HG03575 (cell line): ENCODE data around the gene C1QB.

Source experiments
- ATAC-seq: cut with Tn5 transposase; IDR thresholded peaks from one replicate; pipeline ENCODE4 v1.9.1; 2021; ENCODE audit not compliant: unreplicated experiment, insufficient number of reproducible peaks, low FRiP score; ENCODE audit errors: extremely low read depth

C1QB gene, protein sequence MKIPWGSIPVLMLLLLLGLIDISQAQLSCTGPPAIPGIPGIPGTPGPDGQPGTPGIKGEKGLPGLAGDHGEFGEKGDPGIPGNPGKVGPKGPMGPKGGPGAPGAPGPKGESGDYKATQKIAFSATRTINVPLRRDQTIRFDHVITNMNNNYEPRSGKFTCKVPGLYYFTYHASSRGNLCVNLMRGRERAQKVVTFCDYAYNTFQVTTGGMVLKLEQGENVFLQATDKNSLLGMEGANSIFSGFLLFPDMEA

DNA sequence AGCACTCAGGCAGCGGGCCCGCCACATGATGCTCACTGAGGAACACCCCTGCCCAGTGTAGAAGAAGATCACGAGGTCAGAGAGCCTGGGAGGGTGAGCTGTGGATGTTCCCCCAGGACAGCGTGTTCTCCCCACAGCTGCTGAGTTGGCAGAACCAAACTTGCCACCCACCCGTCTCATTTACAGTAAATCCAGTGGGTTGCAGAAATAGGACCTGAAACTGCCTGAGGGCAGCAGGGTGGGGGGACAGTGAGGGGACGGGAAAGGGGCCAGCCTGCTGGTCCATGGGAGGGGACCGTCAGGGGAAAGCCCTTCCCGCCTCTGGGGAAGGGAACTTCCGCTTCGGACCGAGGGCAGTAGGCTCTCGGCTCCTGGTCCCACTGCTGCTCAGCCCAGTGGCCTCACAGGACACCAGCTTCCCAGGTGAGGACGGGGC lies at the start of gene C1QB:
TSS of gene C1QB (plus strand) at position 356 of the 436 bp plus-strand sequence. CDS start 6,227 bp downstream, outside the sequence.
- no peak for ATAC-seq

GRCh38 chr1:22606161-22606560 lies 46.9 kb upstream of the C1QB start:
- ATAC-seq, result no peak

- no peak for ATAC-seq
Measured at GRCh38 chr1:22607154-22607553, 45.9 kb upstream of the C1QB start.

DNA sequence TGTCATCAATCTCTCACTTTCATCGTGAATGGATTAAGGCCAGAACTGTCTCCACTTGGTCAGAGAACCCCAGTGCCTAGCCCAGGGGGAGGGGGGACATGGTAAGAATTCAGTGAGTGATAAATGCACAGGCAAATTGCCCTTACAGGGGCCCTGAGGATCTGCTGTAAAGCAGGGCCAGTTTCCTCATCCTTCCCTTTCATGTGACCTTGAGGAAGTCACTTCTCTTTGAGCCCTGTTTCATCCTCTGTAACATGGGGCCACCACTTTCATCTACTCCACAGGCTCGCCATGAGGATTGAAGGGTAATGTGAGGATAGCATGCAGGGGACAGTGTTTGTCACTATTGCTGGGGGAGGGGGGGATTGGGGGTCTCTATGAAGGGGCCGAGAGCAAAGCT lies 44.7 kb upstream of the C1QB start:
- no peak for ATAC-seq

- ATAC-seq, result no peak
Measured at GRCh38 chr1:22609291-22609690, 43.7 kb upstream of the C1QB start.

DNA sequence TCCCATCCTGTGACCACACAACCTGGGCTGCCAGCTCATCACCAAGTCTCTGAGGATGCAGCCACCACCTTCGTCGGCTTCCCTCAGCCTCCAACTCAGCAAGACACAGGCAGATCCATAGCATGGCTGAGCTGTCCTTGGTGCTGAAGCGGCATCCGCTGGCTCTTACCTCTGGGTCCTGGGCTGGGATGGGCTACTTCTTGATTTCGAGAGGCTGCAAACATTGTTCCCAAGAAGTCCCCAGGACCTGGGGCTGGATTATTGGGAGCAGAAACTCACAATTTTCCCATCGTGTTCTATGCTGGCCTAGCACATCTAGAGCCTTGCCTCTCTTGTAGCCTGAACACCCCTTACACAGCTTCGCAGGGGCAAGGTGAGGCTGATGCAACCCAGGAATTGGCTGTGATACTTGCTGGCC lies 41.5 kb upstream of the C1QB start:
- no peak for ATAC-seq

DNA sequence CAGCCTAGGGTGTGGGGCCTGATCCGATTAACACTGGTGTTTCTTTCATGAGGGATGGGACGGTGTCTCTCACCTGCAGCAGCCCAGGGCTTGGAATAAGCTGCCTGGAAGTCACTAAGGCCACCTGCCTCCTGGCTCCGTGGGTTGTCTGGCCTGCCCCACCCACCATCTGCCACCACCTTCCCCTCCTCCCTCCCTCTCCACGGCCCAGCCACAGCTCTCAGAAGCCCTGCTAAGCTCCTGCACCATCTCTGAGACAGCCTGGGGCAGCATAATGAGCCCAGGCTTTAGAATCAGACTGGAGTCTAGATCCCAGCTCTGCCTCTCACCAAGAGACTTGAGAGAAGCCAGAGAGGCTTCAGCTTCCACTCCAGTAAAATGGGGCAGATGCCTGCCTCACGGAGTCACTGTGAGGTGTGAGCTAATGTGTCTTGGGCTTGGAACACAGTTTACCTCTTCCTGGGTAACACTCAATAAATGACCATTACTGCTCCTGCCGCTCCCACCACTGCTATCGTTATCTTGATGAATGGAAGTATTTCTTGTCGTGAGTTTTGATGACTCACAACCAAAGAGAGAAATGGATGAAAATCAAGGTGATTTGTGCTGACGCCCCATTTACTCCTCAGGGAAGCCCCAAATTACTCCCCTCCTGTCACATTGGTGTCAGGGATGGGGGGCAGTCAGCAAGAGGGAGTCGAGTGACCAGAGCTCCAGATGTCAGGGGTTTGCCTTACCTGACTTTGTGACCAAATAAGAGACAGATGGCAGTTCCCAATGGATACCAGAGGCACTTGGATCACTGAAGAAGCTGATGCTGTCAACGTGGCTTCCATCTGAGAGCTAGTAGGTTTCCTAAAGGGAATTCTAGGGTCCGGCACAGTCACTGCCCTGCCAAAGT lies 40.1 kb upstream of the C1QB start:
- ATAC-seq, result no peak

DNA sequence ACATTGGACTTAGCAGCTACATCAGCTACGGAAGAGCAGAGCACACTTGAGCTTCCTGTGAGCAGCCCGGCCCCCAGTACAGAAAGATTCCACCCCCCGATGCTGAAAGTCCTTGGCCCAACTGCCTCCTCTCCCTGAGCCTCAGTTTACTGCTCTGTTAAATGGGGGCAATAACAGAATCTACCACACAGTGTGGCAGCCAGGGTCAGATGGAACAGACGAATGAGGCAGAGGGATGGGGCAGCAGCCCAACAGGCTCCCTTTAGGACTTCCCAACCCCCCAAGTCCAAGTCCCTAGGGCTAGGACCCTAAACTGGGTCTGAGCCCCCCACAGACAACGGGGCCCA lies 39.5 kb upstream of the C1QB start:
- ATAC-seq, result no peak

- no peak for ATAC-seq
Measured at GRCh38 chr1:22613951-22614350, 39.1 kb upstream of the C1QB start.

GRCh38 chr1:22615886-22616285 lies 37.1 kb upstream of the C1QB start:
- no peak for ATAC-seq

DNA sequence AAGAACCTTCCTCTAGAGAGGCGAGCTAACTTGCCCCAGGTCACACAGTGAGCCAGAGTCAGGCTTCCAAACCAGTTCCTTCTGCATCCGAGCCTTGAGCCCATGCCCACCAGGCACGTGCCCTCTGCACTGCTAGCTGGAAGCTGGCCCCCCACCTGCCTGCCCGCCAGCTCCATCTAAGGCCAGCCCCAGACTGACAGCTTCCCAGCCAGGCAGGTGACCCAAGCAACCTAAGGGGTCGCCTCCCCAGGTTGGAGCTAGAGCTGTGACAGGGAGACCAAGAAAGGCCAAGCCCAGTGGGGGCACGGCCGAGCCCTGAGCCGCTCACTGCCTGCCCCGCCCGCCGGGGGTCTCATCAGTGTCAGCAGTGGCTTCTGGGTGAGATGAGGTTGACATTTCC lies 36.5 kb upstream of the C1QB start:
- no peak for ATAC-seq

DNA sequence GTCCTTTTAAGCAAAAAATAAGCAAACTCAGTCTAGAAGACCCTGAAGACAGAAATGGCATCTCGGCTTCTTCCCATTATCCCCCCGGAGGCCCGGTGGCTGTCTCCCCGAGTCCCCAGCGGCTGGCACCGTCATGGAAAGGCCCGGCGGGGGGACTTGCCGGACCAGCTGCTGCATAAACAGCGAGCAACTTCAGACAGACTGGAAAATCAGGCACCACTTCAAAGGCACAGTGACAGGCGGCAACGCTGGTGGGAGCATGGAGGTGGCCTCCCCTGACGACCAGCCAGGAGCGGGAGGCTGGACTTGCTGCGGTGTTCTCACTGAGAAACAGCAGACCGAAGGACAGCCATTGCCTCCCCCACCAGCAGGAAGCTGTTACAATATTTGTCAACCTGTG lies 35.0 kb upstream of the C1QB start:
- ATAC-seq, result no peak

- ATAC-seq, result no peak
Measured at GRCh38 chr1:22619252-22619651, 33.8 kb upstream of the C1QB start.

DNA sequence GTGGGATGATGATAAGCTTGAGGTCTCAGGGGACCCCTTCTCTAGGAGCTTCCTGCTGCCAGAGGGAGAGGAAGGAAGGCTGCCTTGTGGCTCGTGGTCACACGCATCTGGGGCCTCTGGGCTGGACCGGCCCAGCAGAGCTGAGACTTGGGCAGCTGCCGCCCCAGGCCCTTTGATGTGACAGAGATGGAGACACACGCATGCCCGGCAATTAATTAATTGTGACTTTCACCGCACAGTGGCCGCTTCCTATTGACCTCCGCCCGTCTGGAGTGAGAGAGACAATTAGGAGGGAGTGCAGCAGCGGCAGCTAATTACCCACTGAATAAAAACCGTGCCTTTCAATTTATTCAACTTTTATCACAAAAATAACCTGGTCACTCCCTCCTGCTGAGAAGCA lies 33.2 kb upstream of the C1QB start:
- ATAC-seq, result no peak

DNA sequence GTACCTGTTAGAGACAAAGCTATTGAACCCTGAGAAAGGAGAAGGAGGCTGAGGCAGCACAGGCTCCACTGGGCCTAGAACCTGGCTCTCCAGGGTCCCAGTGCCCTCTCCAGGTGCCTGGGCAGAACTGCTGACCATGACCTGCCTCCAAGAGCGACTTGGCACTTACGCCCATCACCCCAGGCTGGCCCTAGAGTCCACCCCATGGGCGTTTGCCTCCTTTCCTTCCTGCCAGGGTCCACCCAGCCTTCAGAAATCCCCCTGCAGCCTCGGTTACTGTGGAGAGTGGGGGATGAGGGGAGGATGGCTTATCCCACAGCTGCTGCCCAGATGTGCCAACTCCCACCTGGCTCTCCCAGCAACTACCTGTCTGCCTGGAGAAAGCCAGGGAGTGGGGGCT lies 31.3 kb upstream of the C1QB start:
- ATAC-seq, result no peak

- no peak for ATAC-seq
Measured at GRCh38 chr1:22625262-22625925, 27.6 kb upstream of the C1QB start.

DNA sequence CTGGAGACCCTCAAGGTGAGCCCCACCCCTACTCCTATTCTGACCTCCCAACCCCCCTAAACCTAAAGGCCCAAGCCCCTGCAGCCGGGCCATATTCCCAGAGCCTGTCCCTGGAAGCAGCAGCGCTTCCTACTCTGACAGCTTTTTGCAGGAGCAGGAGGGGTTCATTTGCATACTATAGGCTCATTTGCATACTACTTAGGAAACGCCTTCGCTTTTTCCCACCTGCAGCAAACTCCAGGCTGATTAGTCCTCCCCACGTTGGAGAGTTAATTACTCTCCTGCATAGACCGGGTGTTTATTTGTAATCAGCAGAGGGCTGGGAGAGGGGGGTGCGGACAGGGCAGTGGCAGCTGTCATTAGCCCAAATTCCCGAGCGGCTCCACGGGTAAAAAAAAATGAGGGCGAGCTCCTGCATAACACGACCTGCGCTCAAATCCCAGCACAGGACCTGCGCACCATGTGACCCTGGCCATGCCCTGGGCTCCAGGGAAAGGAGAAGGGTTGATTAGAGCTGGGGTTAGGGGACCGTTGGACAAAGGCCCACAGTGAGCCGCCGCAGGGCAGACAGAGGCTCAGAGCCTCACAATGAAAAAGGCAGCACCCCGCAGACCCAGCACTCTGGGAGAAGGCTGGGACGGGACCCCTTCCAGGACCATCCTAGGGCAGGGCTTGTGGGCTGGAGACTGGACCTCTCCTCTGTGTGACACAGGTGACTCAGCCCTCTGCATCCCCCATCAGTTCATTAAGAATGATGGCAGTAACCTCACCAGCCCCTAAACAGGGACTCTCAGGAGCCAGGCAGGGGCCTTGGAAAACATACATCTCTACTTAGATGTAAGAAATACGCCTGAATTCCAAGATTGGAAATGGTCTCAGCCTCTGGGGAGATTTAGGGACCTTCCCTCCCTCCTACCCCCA lies 26.5 kb upstream of the C1QB start:
- ATAC-seq, result no peak

DNA sequence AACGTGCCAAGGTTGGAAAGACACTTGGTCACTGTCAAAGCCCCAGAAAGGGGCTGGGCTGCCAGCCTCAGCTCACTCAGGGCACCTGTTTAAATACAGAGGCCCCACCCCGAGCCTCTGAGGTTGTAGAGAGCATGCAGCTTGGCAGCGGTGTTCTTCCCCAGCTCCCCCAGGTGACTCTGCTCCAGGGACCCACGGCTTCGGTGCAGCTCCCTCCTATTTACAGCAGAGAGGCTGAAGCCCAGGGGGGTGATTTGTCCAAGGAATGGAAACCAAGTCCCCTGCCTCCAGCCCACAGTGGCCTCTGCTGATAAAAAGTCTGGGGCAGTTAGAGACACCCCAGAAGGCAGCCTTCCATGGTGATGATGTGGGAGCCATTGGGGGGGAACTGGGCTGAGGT lies 25.7 kb upstream of the C1QB start:
- no peak for ATAC-seq
